Cardiac muscle cell (in vitro differentiated cells and primary cell): ENCODE measurements around the gene PHACTR2. TPM values are rescaled to one million over a fixed set of nuclear protein-coding genes. Genes with fewer than 3 reads are reported as not detected.

ENCODE experiments used
- DNase-seq, 2 donors: peaks; one replicate each; pipeline versions ENCODE4 v3.0.0 to v3.0.0-alpha.2; 2010 to 2017; ENCODE audit warnings: low read depth in 1 of 2, low spot score in 1 of 2
- H3K27ac ChIP-seq: fragments of 200-600 bp; sonication (generic); 2 replicates; pipeline ENCODE4 v1.5.1; 2016
- H3K27me3 ChIP-seq: fragments of 200-600 bp; sonication (generic); 2 replicates; pipeline ENCODE4 v1.6.0; 2016; ENCODE audit warnings: control low read depth
- H3K36me3 ChIP-seq: fragments of 200-600 bp; sonication (generic); 2 replicates; pipeline ENCODE4 v1.5.1; 2016; ENCODE audit warnings: control low read depth
- H3K4me1 ChIP-seq: fragments of 200-600 bp; sonication (generic); 2 replicates; pipeline ENCODE4 v1.8.1; 2017; ENCODE audit warnings: low read depth, mild to moderate bottlenecking, mixed run types
- H3K4me3 ChIP-seq: fragments of 200-600 bp; sonication (generic); 2 replicates; pipeline ENCODE4 v1.5.1; 2016; ENCODE audit warnings: mild to moderate bottlenecking
- H3K9me3 ChIP-seq: fragments of 200-600 bp; sonication (generic); 2 replicates; pipeline ENCODE4 v1.5.1; 2017; ENCODE audit warnings: low read depth, mild to moderate bottlenecking, control low read depth
- CTCF ChIP-seq: IDR thresholded peaks from 2 replicates; pipeline ENCODE4 v1.5.1; 2012; ENCODE audit warnings: low read depth, mild to moderate bottlenecking, low read length
- polyA plus RNA-seq: library from polyadenylated mRNA; unstranded; fragments of >200 nt; fragmentation: Nextera tagmentation; extraction: Ambion mirVana; gene quantifications from 2 replicates; pipeline ENCODE4 v1.2.1, GENCODE V29; 2016
- total RNA-seq: library from RNA; depleted of rRNA; stranded (reverse); fragments of >200 nt; gene quantifications from 2 replicates; pipeline ENCODE4 v1.2.3, GENCODE V29; 2016

PHACTR2 gene
- total and polyA plus RNA-seq, 2 experiments from 2014 or later: 47.3 to 52.3 TPM

GRCh38 chr6:143718472-143718871 lies 40.7 kb downstream of the PHACTR2 start:
- Histone ChIP-seq H3K4me1 (no peaks in the 10 kb centered on the region), H3K4me3 (no peak overlapping the region), H3K36me3 (peaks cover 3% of the 10 kb centered on the region), H3K27ac (no peak overlapping the region), H3K9me3 (no peaks in the 10 kb centered on the region), H3K27me3 (no peaks in the 10 kb centered on the region)
- no peak for DNase-seq
- TF ChIP-seq CTCF: no peak

DNA sequence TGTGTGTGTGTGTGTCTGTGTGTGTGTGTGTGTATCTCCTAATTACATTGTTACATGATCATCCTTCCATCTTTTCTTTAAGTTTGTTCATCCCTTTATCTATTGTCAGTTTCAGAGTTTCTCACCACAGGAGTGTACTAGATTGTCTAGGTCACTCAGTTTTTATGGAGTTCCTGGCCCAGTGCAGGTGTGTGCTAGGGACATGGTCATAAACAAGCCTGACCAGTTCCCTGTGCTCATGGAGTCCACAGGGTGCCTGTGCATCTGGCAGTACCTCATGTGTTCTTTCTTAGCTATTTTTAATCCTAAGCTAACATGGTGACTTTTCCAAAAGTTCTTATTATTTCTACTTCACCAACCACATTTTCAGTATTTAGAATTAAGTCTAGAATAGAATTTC lies 43.9 kb downstream of the PHACTR2 start:
- DNase-seq: no peak
- no peaks in the 10 kb centered on the region for H3K4me1 ChIP-seq
- H3K36me3 ChIP-seq: no peaks in the 10 kb centered on the region
- H3K27me3 ChIP-seq: no peaks in the 10 kb centered on the region
- H3K9me3 ChIP-seq: no peaks in the 10 kb centered on the region
- TF ChIP-seq CTCF: no peak
- no peak overlapping the region for H3K27ac ChIP-seq
- H3K4me3 ChIP-seq: no peak overlapping the region

- Histone ChIP-seq H3K27ac (no peak overlapping the region), H3K36me3 (no peaks in the 10 kb centered on the region), H3K9me3 (no peaks in the 10 kb centered on the region), H3K27me3 (no peaks in the 10 kb centered on the region), H3K4me3 (no peak overlapping the region), H3K4me1 (no peaks in the 10 kb centered on the region)
- no peak for DNase-seq
- no peak for TF ChIP-seq CTCF
Observed at GRCh38 chr6:143724876-143725275, 47.1 kb downstream of the PHACTR2 start.

GRCh38 chr6:143726015-143726647 lies 48.4 kb downstream of the PHACTR2 start:
- no peaks in the 10 kb centered on the region for H3K36me3 ChIP-seq
- no peak for TF ChIP-seq CTCF
- no peak overlapping the region for H3K4me3 ChIP-seq
- no peaks in the 10 kb centered on the region for H3K4me1 ChIP-seq
- no peaks in the 10 kb centered on the region for H3K9me3 ChIP-seq
- no peak for DNase-seq
- no peaks in the 10 kb centered on the region for H3K27me3 ChIP-seq
- no peak overlapping the region for H3K27ac ChIP-seq

DNA sequence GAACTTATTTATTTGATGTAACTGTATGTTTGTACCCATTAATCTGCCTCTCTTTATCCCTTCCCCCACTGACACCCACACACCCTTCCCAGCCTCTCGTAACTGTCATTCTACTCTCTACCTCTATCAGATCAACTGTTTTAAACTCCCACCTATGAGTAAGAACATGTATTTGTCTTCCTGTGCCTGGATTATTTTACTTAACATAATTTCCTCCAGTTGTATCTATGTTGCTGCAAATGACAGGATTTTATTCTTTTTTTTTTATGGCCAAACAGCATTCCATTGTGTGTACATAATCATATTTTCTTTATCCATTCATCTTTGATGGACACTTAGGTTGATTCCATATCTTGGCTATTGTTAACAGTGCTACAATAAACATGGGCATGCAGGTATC lies 49.3 kb downstream of the PHACTR2 start:
- Histone ChIP-seq H3K27me3 (no peaks in the 10 kb centered on the region), H3K9me3 (no peaks in the 10 kb centered on the region), H3K4me1 (no peaks in the 10 kb centered on the region), H3K36me3 (no peaks in the 10 kb centered on the region), H3K4me3 (no peak overlapping the region), H3K27ac (no peak overlapping the region)
- TF ChIP-seq CTCF: no peak
- DNase-seq: no peak
